ENCODE data around the gene SCAMP2.

Gene SCAMP2

DNA sequence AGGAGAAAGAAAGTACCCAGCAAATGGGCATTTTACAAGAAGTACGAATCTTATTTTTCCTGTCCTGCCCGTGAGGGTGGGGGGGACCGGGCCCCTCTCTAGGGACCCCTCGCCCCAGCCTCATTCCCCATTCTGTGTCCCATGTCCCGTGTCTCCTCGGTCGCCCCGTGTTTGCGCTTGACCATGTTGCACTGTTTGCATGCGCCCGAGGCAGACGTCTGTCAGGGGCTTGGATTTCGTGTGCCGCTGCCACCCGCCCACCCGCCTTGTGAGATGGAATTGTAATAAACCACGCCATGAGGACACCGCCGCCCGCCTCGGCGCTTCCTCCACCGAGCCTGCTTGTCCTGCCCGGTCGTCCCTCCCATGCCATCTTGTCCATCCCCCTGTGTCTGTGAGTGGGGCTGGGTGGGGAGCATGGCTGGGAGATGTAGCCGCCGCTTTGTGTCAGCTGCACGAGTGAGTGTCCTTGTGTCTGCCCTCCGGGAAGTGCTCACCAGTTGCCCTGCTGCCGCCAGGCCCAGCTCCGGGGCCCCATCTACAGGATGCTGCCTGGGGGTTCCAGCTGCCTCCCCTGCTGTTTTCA is 70.2 kb downstream of the SCAMP2 start:
- H3K4me3 ChIP-seq (ENCODE audit: low read depth, low read length) = no peak overlapping the region
- TF ChIP-seq, protein P1, sequence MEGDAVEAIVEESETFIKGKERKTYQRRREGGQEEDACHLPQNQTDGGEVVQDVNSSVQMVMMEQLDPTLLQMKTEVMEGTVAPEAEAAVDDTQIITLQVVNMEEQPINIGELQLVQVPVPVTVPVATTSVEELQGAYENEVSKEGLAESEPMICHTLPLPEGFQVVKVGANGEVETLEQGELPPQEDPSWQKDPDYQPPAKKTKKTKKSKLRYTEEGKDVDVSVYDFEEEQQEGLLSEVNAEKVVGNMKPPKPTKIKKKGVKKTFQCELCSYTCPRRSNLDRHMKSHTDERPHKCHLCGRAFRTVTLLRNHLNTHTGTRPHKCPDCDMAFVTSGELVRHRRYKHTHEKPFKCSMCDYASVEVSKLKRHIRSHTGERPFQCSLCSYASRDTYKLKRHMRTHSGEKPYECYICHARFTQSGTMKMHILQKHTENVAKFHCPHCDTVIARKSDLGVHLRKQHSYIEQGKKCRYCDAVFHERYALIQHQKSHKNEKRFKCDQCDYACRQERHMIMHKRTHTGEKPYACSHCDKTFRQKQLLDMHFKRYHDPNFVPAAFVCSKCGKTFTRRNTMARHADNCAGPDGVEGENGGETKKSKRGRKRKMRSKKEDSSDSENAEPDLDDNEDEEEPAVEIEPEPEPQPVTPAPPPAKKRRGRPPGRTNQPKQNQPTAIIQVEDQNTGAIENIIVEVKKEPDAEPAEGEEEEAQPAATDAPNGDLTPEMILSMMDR (IDR thresholded peaks at IDR 0.05; ENCODE audit: low read depth, low read length, missing control alignments) = no peak
- no peak for DNase-seq (ENCODE audit: low read depth)

DNA sequence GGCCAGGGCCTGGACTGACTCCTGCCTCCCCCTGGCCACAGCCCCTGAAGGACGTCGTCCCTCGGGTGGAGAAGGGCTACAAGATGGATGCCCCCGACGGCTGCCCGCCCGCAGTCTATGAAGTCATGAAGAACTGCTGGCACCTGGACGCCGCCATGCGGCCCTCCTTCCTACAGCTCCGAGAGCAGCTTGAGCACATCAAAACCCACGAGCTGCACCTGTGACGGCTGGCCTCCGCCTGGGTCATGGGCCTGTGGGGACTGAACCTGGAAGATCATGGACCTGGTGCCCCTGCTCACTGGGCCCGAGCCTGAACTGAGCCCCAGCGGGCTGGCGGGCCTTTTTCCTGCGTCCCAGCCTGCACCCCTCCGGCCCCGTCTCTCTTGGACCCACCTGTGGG is 70.9 kb downstream of the SCAMP2 start:
- TF ChIP-seq, protein P1 (IDR thresholded peaks at IDR 0.05; ENCODE audit: low read depth, low read length, missing control alignments) = no peak
- no peak overlapping the region for H3K4me3 ChIP-seq (ENCODE audit: low read depth, low read length)
- no peak for DNase-seq (ENCODE audit: low read depth)

DNA sequence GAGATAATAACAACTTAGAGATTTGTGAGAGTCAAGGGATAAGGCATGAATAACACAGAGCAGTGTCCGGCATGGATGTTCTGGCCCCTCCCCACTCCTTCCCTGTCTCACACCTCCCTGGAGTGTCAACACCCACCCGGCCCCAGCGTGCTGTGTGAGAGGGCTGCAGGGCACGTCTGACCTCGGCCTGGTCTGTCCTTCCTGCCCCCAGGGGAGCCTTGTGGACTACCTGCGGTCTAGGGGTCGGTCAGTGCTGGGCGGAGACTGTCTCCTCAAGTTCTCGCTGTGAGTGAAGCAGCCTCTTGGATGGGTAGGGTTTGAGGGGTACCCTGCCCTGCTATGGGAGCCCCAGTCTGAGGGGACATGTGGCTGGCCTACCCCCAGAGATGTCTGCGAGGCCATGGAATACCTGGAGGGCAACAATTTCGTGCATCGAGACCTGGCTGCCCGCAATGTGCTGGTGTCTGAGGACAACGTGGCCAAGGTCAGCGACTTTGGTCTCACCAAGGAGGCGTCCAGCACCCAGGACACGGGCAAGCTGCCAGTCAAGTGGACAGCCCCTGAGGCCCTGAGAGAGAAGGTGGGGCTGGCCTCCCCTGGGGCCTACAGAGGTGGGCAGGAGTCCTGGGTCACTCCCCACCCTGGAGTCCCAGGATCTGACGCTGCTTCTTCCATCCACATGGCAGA is 71.7 kb downstream of the SCAMP2 start:
- TF ChIP-seq, protein P1 (IDR thresholded peaks at IDR 0.05; ENCODE audit: low read depth, low read length, missing control alignments) = no peak
- H3K4me3 ChIP-seq (ENCODE audit: low read depth, low read length) = no peak overlapping the region
- DNase-seq (ENCODE audit: low read depth) = no peak

DNA sequence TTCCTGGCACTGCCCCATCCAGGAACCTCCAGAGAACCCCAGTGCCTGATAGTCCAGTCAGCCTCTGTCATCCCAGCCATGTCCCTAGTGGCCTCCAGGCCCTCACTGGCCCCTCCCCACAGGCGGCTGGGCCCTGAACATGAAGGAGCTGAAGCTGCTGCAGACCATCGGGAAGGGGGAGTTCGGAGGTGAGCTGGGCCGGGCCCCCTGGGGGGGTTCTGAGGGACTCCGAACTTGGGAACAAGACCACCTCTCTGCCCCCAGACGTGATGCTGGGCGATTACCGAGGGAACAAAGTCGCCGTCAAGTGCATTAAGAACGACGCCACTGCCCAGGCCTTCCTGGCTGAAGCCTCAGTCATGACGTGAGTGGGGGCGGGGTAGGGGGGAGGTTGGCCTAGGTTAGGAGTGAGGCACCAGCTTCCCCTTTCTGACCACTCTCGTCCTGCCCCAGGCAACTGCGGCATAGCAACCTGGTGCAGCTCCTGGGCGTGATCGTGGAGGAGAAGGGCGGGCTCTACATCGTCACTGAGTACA is 72.5 kb downstream of the SCAMP2 start:
- H3K4me3 ChIP-seq (ENCODE audit: low read depth, low read length) = no peak overlapping the region
- TF ChIP-seq, protein P1 (IDR thresholded peaks at IDR 0.05; ENCODE audit: low read depth, low read length, missing control alignments) = no peak
- no peak for DNase-seq (ENCODE audit: low read depth)

DNA sequence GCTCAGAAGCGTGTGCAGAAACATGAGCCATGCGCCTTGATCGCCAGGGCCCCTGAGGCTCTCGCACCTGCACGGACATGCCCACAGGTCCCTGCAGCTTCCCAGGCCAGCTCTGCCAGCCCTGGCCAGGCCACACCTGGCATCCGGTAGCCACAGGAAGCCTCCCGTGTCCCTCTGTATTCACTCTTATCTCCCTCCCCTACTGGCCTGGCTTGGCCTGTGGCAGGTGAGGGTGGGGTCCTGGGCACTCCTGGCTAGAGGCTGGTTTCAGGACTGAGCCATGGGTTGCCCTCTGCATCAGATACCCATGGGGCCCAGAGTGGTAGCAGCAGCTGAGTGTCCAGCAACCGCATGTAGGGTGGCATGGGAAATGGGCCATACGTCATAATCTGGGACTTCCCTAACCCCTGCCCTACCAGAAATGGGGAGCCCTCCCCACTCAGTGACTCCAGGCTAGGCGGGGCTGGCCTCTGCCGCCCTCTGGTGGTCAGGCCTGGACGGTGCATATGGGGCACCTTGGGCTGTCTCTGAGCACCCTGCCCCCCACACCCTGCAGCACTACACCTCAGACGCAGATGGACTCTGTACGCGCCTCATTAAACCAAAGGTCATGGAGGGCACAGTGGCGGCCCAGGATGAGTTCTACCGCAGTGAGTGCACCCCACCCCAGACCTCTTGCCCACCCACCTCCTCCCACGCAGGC is 73.2 kb downstream of the SCAMP2 start:
- TF ChIP-seq, protein P1 (IDR thresholded peaks at IDR 0.05; ENCODE audit: low read depth, low read length, missing control alignments) = peak; percentile 99
- no peak for DNase-seq (ENCODE audit: low read depth)
- H3K4me3 ChIP-seq (ENCODE audit: low read depth, low read length) = no peak overlapping the region

DNA sequence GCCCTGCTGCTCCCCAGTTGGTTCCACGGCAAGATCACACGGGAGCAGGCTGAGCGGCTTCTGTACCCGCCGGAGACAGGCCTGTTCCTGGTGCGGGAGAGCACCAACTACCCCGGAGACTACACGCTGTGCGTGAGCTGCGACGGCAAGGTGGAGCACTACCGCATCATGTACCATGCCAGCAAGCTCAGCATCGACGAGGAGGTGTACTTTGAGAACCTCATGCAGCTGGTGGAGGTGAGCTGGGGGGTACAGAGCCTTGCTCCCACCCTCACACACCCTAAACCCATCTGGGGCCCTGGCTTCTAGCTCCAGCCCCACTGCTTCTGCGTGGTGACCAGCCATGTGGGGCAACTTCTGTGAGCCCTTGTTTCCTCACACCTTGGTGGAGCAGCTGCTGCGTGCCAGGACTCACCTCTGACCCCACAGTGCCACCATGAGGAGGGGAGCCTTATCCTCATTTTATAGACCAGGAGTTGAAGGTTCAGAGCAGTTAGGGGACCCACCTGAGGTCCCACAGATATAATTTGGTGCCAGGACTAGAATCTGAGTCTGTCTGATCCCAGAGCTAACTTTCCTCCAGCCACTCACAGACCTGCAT is 73.8 kb downstream of the SCAMP2 start:
- no peak for DNase-seq (ENCODE audit: low read depth)
- TF ChIP-seq, protein P1 (IDR thresholded peaks at IDR 0.05; ENCODE audit: low read depth, low read length, missing control alignments) = peak; percentile 17
- no peak overlapping the region for H3K4me3 ChIP-seq (ENCODE audit: low read depth, low read length)

All from GM12864 (cell line).